Lower leg skin (tissue), 3 donors: ENCODE measurements around the gene TNIK.

Experiments
- POLR2A ChIP-seq, 2 donors: fragments of 450-650 bp; IDR thresholded peaks; one replicate each; pipeline ENCODE4 v1.6.1; 2016 to 2017; ENCODE audit warnings: antibody characterized with exemption in 2 of 2, mild to moderate bottlenecking in 1 of 2, moderate library complexity in 1 of 2
- TF ChIP-seq, protein P1 (sequence below), 3 donors: fragments of 450-650 bp; IDR thresholded peaks; one replicate each; pipeline ENCODE4 v1.5.1; 2016; ENCODE audit warnings: antibody characterized with exemption in 3 of 3, mild to moderate bottlenecking in 3 of 3, moderate library complexity in 2 of 3

- TF ChIP-seq, protein P1, sequence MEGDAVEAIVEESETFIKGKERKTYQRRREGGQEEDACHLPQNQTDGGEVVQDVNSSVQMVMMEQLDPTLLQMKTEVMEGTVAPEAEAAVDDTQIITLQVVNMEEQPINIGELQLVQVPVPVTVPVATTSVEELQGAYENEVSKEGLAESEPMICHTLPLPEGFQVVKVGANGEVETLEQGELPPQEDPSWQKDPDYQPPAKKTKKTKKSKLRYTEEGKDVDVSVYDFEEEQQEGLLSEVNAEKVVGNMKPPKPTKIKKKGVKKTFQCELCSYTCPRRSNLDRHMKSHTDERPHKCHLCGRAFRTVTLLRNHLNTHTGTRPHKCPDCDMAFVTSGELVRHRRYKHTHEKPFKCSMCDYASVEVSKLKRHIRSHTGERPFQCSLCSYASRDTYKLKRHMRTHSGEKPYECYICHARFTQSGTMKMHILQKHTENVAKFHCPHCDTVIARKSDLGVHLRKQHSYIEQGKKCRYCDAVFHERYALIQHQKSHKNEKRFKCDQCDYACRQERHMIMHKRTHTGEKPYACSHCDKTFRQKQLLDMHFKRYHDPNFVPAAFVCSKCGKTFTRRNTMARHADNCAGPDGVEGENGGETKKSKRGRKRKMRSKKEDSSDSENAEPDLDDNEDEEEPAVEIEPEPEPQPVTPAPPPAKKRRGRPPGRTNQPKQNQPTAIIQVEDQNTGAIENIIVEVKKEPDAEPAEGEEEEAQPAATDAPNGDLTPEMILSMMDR (IDR thresholded peaks at IDR 0.05) = no peak
- TF ChIP-seq POLR2A (IDR thresholded peaks at IDR 0.05) = no peak
These were observed 199.3 kb downstream of the TNIK start for GRCh38 chr3:171260899-171261298.
